GM12874 (cell line): ENCODE data around the gene OPRPN.

Experiments
- TF ChIP-seq, protein P1 (sequence below): IDR thresholded peaks from 2 replicates; pipeline ENCODE4 v1.5.1; 2011; ENCODE audit warnings: low read depth, mild to moderate bottlenecking, control low read depth, low read length, moderate library complexity; ENCODE audit not compliant: insufficient read depth

Gene OPRPN

GRCh38 chr4:70425306-70425705, 27.6 kb downstream of the OPRPN start:
- TF ChIP-seq, protein P1, sequence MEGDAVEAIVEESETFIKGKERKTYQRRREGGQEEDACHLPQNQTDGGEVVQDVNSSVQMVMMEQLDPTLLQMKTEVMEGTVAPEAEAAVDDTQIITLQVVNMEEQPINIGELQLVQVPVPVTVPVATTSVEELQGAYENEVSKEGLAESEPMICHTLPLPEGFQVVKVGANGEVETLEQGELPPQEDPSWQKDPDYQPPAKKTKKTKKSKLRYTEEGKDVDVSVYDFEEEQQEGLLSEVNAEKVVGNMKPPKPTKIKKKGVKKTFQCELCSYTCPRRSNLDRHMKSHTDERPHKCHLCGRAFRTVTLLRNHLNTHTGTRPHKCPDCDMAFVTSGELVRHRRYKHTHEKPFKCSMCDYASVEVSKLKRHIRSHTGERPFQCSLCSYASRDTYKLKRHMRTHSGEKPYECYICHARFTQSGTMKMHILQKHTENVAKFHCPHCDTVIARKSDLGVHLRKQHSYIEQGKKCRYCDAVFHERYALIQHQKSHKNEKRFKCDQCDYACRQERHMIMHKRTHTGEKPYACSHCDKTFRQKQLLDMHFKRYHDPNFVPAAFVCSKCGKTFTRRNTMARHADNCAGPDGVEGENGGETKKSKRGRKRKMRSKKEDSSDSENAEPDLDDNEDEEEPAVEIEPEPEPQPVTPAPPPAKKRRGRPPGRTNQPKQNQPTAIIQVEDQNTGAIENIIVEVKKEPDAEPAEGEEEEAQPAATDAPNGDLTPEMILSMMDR: no peak

GRCh38 chr4:70426789-70427188, 29.0 kb downstream of the OPRPN start:
- TF ChIP-seq, protein P1: no peak

DNA sequence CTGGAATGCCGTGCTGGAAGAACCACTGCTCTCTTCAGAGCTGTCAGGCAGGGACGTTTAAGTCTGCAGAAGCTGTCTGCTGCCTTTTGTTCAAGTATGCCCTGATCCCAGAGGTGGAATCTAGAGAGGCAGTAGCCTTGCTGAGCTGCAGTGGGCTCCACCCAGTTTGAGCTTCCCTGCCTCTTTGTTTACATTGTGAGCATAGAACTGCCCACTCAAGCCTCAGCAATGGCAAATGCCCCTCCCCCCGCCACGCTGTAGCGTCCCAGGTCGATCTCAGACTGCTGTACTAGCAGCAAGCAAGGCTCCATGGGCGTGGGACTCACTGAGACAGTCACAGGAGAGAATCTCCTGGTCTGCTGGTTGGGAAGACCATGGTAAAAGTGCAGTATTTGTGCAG, 39.5 kb downstream of the OPRPN start:
- TF ChIP-seq, protein P1: no peak

DNA sequence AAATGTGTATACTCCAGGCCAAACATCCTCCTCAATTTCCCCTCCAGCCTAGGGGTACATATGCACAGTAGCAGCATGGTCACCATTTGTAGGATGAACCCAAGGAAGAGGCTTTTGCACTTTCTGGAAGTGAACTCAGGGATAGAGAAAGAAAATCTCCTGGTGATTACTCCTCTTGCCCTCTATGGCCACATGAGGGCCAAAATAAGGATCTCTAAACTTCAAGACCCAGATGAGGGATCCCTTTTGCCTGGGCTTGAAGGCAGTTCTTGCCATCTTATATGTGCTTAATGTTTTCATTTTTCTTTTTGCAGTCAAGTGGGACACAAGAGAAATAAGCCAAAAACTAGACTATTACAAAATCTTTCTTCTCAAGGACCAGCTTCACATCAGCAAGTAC, 44.7 kb downstream of the OPRPN start:
- TF ChIP-seq, protein P1: no peak

- TF ChIP-seq, protein P1: no peak
These were observed 45.6 kb downstream of the OPRPN start for GRCh38 chr4:70443329-70443728.

DNA sequence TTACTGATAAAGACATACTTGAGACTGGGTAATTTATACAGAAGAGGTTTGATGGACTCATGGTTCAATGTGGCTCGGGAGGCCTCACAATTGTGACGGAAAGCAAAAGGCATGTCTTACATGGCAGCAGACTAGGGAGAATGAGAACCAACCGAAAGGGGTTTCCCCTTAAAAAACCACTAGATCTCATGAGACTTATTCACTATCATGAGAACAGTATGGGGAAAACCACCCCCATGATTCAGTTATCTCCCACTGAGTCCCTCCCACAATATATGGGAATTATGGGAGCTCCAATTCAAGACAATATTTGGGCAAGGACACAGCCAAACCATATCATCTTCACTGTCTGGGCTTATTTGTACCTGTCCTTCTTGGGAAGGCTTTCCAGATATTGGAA, 51.5 kb downstream of the OPRPN start:
- TF ChIP-seq, protein P1: no peak

DNA sequence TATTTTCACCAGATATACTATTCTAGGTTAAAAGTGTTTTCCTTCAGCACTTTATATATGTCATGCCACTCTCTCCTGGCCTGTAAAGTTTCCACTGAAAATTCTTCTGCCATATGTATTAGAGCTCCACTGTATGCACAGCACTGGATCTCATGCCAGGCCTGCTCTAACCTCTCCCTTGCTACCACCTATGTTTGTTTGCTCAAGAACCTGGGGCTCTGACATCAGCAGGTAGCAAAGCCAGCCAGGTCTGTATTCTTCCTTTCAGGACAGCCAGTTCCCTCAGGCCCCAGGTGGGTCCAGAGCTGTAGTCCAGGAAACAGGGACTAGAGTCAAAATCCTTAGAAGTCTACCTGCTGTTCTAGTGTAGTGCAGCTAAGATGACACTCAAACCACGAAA, 55.2 kb downstream of the OPRPN start:
- TF ChIP-seq, protein P1: no peak
